ENCODE data around the gene IL1RAPL2.

Gene IL1RAPL2

GRCh38 chrX:105150036-105150435 is 584.0 kb downstream of the IL1RAPL2 start:
- Mint-ChIP-seq H3K27ac (no peak overlapping the region), H3K27me3 (ENCODE audit: low read depth) (no peaks in the 10 kb centered on the region), H3K36me3 (ENCODE audit: low read depth) (no peaks in the 10 kb centered on the region), H3K4me3 (no peak overlapping the region), H3K4me1 (no peaks in the 10 kb centered on the region), H3K9me3 (peaks cover 2% of the 10 kb centered on the region)
- no peak for TF ChIP-seq CTCF (IDR thresholded peaks at IDR 0.05; ENCODE audit: unreplicated experiment in 3 of 3)

- no peak for TF ChIP-seq CTCF (IDR thresholded peaks at IDR 0.05; ENCODE audit: unreplicated experiment in 3 of 3)
- no peaks in the 10 kb centered on the region for H3K4me1 Mint-ChIP-seq
- H3K36me3 Mint-ChIP-seq (ENCODE audit: low read depth): no peaks in the 10 kb centered on the region
- no peak overlapping the region for H3K4me3 Mint-ChIP-seq
- no peak overlapping the region for H3K27ac Mint-ChIP-seq
- H3K9me3 Mint-ChIP-seq: peaks cover 2% of the 10 kb centered on the region
- H3K27me3 Mint-ChIP-seq (ENCODE audit: low read depth): no peaks in the 10 kb centered on the region
These were observed 584.6 kb downstream of the IL1RAPL2 start for GRCh38 chrX:105150557-105150956.

GRCh38 chrX:105167233-105167632 is 601.2 kb downstream of the IL1RAPL2 start:
- H3K36me3 Mint-ChIP-seq (ENCODE audit: low read depth): no peaks in the 10 kb centered on the region
- H3K27ac Mint-ChIP-seq: no peak overlapping the region
- H3K4me3 Mint-ChIP-seq: no peak overlapping the region
- peaks cover 3% of the 10 kb centered on the region for H3K9me3 Mint-ChIP-seq
- TF ChIP-seq CTCF (IDR thresholded peaks at IDR 0.05; ENCODE audit: unreplicated experiment in 3 of 3): no peak
- no peaks in the 10 kb centered on the region for H3K27me3 Mint-ChIP-seq (ENCODE audit: low read depth)
- H3K4me1 Mint-ChIP-seq: no peaks in the 10 kb centered on the region

- no peaks in the 10 kb centered on the region for H3K27me3 Mint-ChIP-seq (ENCODE audit: low read depth)
- peaks cover 3% of the 10 kb centered on the region for H3K9me3 Mint-ChIP-seq
- H3K27ac Mint-ChIP-seq: no peak overlapping the region
- no peak overlapping the region for H3K4me3 Mint-ChIP-seq
- H3K36me3 Mint-ChIP-seq (ENCODE audit: low read depth): no peaks in the 10 kb centered on the region
- no peaks in the 10 kb centered on the region for H3K4me1 Mint-ChIP-seq
- no peak for TF ChIP-seq CTCF (IDR thresholded peaks at IDR 0.05; ENCODE audit: unreplicated experiment in 3 of 3)
These were observed 602.6 kb downstream of the IL1RAPL2 start for GRCh38 chrX:105168577-105168976.

- H3K4me3 Mint-ChIP-seq: no peak overlapping the region
- no peaks in the 10 kb centered on the region for H3K36me3 Mint-ChIP-seq (ENCODE audit: low read depth)
- H3K9me3 Mint-ChIP-seq: peaks cover 4% of the 10 kb centered on the region
- TF ChIP-seq CTCF (IDR thresholded peaks at IDR 0.05; ENCODE audit: unreplicated experiment in 3 of 3): no peak
- no peaks in the 10 kb centered on the region for H3K27me3 Mint-ChIP-seq (ENCODE audit: low read depth)
- no peak overlapping the region for H3K27ac Mint-ChIP-seq
- H3K4me1 Mint-ChIP-seq: no peaks in the 10 kb centered on the region
These were observed 607.1 kb downstream of the IL1RAPL2 start for GRCh38 chrX:105173071-105173470.

- no peak overlapping the region for H3K27ac Mint-ChIP-seq
- peaks cover 4% of the 10 kb centered on the region for H3K36me3 Mint-ChIP-seq (ENCODE audit: low read depth)
- H3K4me3 Mint-ChIP-seq: no peak overlapping the region
- no peaks in the 10 kb centered on the region for H3K4me1 Mint-ChIP-seq
- H3K9me3 Mint-ChIP-seq: peaks cover 23% of the 10 kb centered on the region
- no peak for TF ChIP-seq CTCF (IDR thresholded peaks at IDR 0.05; ENCODE audit: unreplicated experiment in 3 of 3)
- no peaks in the 10 kb centered on the region for H3K27me3 Mint-ChIP-seq (ENCODE audit: low read depth)
These were observed 613.6 kb downstream of the IL1RAPL2 start for GRCh38 chrX:105179644-105180043.

Measured in nephron (organoid).